Stimulated activated CD4-positive, alpha-beta T cell treated with anti-CD3 and anti-CD28 coated beads, TNF-alpha, amount 100 ng/mL, for 1 hour (primary cell): ENCODE measurements around the gene RAB11FIP3.
"Not testable (repeated sequence)": the region's sequence is repeated elsewhere in the genome, so short reads cannot be mapped to it uniquely, and the experiment has no call there.

Experiments
- DNase-seq, 3 donors: peaks; one replicate each; pipeline ENCODE4 v3.0.0-alpha.2; 2020; ENCODE audit warnings: low read depth in 3 of 3, low spot score in 1 of 3

RAB11FIP3 gene

DNA sequence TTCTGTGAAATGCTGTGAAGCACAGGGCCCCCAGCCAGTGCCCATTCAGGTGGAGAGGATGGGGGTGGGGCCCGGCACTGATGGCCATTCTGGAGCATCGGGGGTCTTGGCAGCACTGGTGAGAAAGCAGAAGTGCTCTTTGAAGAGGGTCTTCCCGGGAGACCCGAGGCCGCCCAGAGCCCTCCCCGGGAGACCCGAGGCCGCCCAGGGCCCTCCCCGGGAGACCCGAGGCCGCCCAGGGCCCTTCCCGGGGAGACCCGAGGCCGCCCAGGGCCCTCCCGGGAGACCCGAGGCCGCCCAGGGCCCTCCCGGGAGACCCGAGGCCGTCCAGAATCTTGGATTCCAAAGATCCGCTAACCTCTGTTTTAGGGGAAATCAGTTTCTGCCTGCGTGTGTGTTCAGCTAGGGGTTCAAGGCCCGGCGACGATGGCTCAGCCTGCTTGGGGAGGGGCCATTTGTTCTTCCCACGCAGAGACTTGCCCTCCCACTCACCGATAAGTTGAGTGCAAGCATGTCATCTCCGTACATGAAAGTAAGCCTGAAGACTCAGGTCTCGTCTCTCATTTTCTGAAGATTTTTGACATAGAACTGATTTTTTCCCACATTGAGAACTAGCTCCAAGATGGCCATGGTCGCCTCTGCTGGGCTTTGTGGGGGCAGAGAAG is 66.9 kb downstream of the RAB11FIP3 start:
- DNase-seq: no peak

DNA sequence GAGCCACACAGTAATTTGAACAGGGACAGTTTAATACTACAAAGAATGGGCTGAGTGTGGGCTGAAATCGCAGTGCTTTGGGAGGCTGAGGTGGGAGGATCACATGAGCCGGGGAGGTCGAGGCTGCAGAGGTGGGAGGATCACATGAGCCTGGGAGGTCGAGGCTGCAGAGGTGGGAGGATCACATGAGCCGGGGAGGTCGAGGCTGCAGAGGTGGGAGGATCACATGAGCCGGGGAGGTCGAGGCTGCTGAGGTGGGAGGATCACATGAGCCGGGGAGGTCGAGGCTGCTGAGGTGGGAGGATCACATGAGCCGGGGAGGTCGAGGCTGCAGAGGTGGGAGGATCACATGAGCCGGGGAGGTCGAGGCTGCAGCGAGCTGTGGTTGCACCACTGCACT is 69.2 kb downstream of the RAB11FIP3 start:
- DNase-seq: not testable (repeated sequence)

DNA sequence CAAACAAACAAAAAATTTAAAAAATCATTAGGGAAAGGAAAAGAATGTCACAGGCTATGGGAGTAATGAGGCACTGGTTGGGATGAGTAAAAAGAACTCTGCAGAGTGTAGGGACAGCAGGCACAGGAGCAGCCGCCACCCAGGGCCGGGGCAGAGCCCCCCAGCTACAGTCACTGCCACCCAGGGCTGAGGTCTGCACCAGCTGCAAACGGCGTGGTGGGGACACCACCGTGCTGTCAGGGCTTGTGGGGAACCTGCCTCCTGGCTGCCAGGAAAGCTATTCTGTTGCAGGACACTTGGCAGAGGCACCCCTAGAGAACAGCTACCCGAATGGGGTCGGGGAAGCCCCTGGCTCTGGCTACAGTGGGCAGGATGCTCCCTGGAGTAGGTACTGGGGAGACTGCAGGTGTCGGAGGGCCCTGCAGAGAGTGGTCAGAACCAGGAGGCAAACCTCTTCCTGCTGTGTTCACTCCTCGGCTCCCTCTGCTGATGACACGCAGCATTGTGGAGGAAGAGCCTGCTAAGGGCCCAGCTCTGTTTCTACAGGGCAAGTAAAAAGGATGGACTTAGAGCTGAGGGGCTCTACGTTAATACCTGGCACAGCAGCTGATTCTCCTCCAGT is 69.8 kb downstream of the RAB11FIP3 start:
- no peak for DNase-seq

DNA sequence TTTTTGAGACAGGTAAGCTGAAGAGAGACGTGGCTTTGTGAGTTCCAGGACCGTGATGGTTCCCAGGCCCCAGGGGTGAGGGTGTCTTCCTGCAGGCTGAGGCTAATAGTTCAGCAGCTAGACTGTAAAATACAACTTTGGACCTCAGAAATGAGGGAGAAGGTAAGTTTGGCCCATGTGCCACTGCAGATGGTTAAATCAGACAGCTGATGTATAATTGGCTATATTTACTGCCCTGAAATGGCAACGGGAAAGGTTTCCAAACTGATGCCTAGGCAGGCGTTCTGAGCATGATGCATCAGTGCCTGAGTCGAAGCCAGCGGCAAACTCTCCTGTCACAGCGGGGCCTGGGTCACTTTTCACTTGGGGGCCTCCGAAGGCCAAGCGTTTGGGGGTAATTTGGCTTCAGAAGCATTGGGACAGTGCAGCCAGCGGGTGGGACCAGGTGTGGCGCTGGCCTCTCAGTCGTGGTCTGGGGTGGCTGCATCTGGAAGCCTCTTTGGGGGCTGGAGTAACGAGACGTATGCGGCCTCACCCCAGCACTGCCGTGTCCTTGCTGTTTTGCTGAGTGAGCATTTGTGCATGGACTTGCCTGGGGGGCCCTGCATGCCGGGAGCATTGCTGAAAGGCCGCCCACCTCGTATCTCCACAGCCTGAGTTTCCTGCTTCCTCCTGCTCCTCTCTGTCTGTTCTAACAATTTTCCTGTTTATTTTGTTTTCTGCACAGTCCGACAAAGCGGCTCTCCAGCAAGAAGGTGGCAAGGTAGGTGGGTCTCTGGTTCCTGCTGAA is 70.8 kb downstream of the RAB11FIP3 start:
- DNase-seq: no peak

DNA sequence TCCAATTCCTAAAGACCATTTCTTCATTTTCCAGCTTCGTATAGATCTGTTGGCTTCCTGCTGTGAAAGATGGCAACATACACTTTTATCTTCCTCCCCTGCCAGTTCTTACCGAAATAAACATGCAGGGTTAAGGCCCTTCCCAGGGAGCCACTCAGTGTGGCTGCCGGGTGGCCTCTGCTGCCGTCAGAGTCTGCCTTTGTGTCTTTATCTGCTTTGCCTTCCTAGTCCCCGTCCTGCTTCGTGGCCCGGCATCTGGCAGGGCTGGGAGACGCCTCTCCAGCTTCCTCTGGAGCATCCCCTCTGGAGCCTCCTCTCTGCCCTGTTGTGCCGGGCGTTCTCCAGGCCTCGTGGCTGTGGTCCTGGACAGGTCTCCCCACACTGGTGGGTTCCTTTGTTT is 71.8 kb downstream of the RAB11FIP3 start:
- DNase-seq: no peak

DNA sequence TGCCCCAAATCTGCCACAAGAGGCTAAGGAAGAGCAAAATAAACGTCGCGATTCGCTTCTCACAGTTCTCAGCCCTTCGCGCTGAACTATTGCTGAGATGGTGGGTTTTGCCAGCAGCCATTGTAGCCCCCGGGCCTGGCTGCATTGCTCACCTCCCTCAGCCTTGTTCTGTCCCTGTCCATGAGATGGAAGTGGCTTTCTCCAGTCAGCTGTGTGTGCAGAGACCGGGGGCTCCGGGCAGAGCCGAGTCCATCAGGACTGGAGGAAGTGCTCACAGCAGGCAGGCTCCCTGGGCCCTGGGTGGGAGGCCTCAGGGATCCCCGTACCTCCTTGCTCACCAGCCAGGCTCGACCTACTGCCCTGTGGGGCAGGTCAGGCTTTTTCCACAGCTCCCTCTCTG is 74.5 kb downstream of the RAB11FIP3 start:
- no peak for DNase-seq

DNA sequence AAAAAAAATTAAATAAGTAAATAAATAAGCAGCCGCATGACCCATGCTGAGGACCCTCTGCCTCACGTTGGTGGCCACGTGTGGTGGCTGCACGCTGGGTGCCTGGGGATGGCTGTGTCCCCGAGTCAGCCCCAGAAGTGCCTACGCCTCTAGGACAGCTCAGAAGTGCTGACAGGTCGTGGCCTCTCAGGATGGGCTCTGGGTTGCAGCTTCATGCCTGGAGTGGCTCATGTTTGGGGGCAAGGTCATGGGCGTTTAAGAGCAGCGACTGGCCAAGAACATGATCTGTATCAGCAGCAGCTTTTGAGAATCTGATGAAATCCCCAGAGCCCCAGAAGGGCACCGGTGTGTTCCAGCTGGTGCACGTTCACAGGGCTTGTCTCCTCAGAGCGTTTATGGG is 75.3 kb downstream of the RAB11FIP3 start:
- no peak for DNase-seq

DNA sequence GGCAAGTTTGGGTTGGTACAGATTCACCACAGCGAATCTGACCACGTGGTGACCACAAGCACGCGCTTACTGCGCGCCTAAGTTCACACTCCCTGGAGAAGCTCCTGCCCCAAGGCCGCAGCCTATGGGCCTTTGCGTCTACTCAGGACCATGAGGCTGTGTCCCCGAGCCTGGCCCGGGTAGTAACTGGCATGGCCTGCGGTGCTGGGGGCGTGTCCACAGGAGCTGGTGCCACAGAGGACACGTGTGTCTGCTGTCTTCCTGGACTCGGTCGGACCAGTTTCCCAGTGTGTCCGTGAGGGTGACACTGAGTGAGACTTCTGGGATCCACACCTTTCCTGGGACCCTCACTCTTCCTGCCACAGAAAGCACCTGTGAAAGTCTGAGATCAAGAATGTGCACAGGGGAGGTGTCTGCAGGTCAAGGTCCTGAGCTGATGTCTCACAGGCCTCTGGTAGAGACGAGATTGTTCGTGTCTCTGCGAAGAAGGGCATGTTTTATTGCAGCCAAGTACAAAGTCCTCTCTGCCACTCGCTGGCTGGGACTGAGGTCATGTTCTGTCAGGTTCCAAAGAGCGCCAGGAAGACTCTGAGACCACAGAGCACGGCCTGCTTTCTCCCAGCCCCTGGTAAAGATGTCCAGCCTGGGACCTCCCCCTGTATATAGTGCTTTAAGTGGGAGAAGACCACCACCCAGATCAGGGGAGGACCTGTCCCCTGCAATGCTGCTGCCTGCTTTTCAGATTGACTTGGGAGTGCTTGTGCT is 76.9 kb downstream of the RAB11FIP3 start:
- DNase-seq: no peak

DNA sequence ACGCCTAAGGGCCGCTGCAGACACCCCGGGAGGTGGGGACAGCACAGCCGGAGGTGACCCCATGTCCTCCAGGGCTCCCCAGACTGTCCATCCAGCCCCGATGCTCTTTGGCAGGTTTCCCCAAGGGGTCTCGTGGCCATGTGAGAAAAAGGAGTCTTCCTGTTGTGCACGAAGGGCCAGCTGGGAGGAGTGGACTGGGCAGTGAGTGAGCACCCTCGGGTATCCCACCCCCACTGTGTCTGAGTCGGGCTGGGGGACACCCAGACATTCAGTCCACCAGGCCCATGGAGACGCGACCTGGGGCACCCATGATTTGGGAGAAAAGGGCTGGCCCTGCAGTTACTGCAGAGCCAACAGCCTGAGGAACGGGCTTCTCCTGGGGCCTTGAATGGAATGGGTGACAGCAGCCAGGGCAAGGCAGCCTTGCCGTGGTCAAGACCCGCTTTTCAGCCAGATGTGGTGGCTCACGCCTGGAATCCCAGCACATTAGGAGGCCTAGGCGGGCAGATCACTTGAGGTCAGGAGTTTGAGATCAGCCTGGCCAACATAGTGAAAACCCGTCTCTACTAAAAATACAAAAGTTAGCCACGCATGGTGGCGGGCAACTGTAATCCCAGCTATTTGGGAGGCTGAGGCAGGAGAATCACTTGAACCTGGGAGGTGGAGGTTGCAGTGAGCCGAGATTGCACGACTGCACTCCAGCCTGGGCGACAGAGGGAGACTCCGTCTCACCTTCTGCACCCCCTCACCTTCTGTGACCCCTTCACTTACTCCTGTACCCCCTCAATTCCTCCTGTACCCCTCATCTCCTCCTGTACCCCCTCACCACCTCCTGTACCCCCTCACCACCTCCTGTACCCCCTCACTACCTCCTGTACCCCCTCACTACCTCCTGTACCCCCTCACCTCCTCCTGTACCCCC is 78.0 kb downstream of the RAB11FIP3 start:
- DNase-seq: no peak

DNA sequence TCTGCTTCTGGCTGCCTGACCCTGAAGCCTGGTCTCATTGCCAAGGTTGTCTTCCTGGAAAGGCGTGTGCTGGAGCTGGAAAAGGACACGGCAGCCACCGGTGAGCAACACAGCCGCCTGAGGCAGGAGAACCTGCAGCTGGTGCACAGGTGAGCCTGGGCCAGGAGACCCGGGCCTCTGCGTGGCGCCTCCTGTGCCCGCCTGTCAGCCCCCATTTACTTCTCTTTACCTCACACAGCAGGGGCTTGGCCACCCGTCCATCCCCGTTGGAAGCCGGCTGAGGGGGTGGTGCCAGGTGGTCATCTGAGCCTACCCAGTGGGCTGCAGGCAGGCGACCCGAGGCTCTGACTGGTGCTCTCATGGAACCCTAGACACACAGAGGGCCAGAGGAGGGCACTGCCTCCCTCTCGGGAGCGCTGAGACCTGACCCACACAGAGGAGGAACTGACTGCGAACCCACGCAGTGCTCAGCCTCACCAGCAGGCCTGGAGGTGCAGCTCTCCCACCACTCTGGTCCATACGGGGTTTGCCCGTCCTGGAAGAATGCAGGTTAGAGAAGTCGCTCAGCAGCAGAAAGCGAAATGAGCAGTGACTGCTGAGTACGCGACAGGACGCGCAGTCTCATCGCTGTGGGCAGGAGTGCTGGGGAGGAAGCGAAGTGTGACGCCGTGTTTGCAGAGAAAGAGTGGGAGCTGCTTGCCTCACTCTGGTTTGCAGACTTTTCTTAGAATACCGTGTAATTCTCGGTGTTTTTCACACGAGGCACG is 80.2 kb downstream of the RAB11FIP3 start:
- DNase-seq: no peak

DNA sequence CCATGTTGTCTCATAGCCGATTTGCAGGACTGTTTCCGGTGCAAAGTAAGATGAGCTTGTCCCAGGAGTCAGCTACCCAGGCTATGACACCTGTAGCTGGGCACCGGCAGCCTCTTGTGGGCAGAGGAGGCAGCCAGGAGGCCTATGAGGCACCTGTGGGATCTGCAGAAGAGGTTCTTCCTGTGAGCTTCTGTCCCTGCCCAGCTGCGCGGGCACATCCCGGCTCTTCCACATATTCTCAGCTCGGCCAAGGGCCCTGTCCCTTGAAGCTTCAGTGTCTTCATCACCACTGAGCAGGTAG is 80.7 kb downstream of the RAB11FIP3 start:
- no peak for DNase-seq

DNA sequence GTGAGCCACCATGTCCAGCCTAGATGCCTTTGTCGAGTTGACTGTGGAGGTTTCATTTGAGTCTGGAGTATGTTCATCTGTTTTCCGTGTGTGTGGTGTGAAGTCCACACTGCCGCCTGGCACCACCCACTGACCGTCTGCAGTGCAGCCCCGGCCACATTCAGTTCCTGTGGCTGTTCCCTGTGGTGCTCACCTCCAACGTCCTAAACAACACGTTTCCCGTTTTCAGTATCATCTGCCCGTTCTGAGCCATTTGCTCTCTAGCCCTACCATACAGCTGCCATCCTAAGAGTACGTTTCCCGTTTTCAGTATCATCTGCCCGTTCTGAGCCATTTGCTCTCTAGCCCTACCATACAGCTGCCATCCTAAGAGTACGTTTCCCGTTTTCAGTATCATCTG is 82.1 kb downstream of the RAB11FIP3 start:
- not testable (repeated sequence) for DNase-seq

DNA sequence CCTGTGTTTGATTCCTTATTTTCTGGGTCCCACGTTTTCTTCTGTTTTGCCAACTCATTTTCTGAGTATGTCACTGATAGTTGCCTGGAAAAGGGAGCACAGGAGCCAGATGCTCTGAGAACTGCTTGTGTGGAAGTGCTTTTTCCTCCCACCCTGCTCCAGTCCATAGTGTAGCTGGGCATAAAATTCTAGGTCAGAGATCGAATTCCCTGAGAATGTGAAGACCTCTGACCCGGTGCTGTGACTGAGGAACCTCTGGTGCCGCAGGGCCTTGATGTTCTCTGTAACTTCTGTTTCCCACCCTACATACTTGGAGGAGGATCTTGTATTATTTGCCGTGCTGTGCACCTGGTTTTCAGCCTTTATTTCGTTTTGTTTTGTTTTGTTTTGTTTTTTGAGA is 82.5 kb downstream of the RAB11FIP3 start:
- no peak for DNase-seq

DNA sequence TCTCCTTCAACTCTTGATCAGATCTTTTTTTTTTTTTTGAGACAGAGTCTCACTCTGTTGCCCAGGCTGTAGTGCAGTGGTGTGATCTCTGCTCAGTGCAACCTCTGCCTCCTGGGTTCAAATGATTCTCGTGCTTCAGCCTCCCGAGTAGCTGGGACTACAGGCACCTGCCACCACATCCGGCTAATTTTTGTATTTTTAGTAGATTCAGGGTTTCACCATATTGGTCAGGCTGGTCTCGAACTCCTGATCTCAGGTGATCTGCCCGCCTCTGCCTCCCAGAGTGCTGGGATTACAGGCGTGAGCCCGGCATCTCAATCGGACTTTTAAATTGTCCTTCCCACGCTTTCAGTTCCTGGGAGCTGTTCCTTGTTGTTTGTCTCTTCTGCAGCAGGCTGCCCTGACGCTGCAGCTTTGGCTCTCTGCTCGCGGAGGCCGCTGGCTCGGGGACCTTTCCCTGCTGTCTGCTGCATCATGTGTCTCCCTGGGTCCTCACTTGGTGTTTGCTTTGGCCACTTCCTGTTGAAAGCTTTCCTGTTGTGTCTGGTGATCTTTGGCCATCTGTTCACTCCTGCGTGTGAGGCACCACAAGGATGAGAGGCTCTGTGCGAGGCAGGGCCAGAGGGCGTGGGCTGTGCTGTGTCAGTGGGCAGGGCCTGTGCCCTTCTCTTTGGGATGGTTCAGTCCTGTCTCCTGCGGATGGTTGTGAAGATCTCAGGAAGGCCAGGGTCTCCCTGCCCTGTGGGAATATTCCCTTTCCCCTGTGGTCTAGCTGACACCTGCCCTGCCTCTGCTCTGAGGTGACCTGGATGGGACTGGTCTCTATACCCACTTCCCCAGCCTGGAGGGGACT is 83.7 kb downstream of the RAB11FIP3 start:
- DNase-seq: no peak

DNA sequence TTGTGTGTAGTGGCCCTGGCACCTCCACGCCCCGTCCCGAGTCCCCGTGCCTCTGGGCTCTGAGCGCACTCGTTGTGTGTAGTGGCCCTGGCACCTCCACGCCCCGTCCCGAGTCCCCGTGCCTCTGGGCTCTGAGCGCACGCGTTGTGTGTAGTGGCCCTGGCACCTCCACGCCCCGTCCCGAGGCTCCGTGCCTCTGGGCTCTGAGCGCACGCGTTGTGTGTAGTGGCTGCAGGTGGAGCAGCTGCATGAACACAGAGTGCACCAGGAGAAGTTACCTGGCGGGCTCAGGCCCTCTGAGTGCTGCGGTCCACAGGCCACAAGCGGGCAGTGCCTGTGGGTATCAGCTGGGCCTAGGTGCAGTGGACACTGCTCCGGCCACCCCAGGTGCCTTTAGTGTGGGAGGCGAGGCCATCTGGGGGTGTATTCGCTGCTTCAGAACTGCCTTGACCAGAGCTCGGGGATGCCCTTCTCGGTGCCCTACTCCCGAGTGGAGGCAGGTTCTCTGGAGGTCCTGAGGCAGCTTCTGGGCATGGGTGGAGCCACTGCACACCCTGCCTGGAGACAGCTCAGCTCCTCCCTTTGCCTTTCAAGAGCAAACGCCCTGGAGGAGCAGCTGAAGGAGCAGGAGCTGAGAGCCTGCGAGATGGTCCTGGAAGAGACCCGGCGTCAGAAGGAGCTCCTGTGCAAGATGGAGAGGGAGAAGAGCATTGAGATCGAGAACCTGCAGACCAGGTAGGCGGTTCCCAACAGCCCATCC is 84.8 kb downstream of the RAB11FIP3 start:
- DNase-seq: no peak

DNA sequence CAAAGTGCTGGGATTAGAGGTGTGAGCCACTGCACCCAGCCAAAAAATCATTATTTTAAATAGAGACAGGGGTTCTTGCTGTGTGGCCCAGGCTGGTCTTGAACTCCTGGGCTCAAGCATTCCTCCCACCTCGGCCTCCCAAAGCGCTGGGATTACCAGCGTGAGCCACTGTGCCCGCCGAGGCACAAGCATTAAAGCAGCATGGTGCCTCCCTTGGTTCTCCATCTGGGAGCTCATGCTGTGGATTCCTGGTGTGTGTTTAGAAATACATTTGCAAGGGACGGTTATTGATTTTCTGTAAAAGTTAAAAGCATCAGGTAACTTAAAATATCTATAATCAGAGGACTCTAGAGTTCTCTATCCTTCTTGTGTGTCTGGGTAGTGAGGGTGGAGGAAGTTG is 87.4 kb downstream of the RAB11FIP3 start:
- no peak for DNase-seq

DNA sequence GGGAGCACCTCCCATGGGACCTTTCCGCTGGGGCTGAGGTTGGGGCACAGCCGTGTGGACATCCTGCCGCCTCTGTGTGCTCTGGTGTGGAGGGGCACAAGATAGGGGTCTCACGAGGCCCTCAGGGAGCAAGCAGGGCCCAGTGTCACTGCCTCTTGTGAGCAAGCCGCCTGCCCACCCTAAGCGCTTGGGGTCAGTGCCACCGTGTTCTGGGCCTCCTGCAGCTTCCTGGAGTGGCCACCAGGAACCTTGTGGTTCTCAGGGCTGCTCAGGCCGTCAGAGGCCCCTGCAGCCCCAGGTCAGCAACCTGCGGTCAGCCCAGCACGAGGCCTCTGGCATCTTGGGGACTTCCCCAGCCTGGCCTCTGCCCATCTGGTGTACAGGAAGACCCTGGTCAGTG is 88.5 kb downstream of the RAB11FIP3 start:
- DNase-seq: no peak

DNA sequence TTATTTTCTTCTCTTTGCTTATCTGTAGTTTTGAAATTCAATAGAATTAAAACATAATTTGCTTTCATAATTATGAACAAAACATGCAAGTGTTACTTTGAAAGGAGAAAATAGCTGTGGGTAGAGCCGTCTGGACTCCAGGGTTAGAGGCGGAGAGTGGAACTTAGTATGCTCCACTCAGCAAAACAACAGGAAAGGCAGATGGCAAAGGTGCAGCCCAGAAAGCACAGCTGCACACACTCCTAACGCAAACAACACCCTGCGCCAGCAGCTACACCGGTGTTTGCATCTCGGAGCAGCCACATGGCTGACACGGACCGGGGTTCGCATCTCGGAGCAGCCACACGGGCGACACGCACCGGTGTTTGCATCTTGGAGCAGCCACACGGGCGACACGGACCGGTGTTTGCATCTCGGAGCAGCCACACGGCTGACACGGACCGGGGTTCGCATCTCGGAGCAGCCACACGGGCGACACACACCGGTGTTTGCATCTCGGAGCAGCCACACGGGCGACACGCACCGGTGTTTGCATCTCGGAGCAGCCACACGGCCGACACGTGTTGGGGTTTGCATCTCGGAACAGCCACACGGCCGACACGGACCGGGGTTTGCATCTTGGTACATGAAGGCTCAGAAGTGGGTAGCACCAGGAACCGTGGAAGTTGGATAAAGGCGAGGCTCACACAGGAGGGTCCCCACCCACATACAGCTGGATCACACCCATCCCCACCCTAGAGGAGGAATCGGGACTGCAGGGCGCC is 89.9 kb downstream of the RAB11FIP3 start:
- no peak for DNase-seq
